HG02678 (cell line): ENCODE data around the gene RAB3C.
"Not testable (repeated sequence)": the region's sequence is repeated elsewhere in the genome, so short reads cannot be mapped to it uniquely, and the experiment has no call there.

Experiments
- ATAC-seq: cut with Tn5 transposase; IDR thresholded peaks from one replicate; pipeline ENCODE4 v1.9.1; 2021; ENCODE audit warnings: mild to moderate bottlenecking, moderate library complexity; ENCODE audit not compliant: unreplicated experiment

Gene RAB3C

GRCh38 chr5:58600613-58601012 is 17.7 kb downstream of the RAB3C start:
- not testable (repeated sequence) for ATAC-seq

DNA sequence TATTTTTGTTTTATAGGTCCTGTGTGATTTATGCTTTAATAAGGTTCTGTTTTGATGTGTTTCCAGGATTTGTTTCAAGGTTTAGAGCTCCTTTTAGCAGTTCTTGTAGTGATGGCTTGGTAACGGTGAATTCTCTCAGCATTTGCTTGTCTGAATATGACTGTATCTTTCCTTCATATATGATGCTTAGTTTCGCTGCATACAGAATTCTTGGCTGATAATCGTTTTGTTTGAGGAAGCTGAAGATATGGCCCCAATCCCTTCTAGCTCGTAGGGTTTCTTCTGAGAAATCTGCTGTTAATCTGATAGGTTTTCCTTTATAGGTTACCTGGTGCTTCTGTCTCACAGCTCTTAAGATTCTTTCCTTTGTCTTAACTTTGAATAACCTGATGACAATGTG is 20.0 kb downstream of the RAB3C start:
- ATAC-seq = not testable (repeated sequence)

GRCh38 chr5:58606064-58606463 is 23.2 kb downstream of the RAB3C start:
- no peak for ATAC-seq

GRCh38 chr5:58615972-58616371 is 33.1 kb downstream of the RAB3C start:
- no peak for ATAC-seq

- ATAC-seq = no peak
Measured at GRCh38 chr5:58617241-58617640, 34.4 kb downstream of the RAB3C start.

DNA sequence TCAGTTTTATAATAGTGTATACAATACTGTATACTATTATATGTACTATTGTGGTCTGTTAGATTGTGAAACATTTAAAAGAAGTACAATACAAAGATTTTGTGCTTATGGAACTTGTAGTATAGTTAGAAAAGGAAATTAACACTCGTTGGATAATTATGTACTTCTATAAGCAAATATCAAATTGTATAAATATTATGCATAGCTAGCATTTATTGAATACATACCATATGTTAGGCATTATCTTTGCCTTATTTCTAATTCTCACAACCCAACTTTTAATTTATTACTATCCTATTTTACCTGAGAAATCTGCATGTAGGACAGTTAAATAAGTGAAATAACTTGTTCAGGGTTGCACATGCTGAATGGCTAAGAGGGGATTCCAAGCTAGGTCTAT is 37.5 kb downstream of the RAB3C start:
- ATAC-seq = no peak

- no peak for ATAC-seq
Measured at GRCh38 chr5:58622936-58623871, 40.3 kb downstream of the RAB3C start.

- no peak for ATAC-seq
Measured at GRCh38 chr5:58628626-58629025, 45.8 kb downstream of the RAB3C start.

GRCh38 chr5:58629271-58630159 is 46.6 kb downstream of the RAB3C start:
- no peak for ATAC-seq

DNA sequence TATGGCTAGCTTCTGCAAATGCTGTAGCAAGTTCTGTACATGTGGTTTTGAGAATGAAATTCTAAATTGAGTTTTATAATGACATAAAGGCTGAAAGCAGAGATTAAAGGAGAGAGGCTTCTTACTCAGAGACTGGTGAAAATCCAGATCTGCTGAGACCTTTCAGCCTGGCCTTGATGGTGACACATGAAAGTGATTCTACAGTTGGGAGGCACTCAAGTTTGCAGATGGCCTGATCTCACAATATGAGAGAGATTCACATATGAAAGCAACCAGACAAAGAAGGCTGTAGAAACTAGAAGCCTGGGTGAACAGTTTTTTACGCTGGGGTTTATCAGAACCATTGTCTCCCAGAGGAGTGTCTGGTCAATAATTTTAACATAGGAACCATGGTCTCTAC is 49.0 kb downstream of the RAB3C start:
- no peak for ATAC-seq

- ATAC-seq = no peak
Measured at GRCh38 chr5:58635416-58635815, 52.5 kb downstream of the RAB3C start.

GRCh38 chr5:58640011-58640410 is 57.1 kb downstream of the RAB3C start:
- no peak for ATAC-seq

GRCh38 chr5:58641533-58641932 is 58.7 kb downstream of the RAB3C start:
- no peak for ATAC-seq

DNA sequence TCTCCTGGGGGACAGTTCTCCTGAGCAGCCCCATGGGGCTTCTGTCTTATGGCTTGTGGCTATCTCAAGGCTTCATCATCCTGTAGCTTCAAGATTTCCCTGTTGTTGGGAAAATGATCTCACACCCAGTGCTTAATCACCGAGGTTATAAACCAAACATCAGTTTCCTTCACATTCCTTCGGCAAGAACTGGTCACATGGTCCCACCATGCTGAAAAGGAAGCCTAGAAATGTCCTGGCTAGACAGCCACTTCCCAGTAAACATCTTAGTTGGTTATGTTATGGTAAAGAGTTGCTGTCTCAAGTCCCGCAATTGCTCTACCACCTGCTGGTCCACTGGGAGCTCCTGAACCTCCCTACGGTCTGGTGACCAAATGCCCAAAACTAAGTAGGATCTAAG is 66.0 kb downstream of the RAB3C start:
- ATAC-seq = no peak

GRCh38 chr5:58649716-58650115 is 66.8 kb downstream of the RAB3C start:
- ATAC-seq = no peak

DNA sequence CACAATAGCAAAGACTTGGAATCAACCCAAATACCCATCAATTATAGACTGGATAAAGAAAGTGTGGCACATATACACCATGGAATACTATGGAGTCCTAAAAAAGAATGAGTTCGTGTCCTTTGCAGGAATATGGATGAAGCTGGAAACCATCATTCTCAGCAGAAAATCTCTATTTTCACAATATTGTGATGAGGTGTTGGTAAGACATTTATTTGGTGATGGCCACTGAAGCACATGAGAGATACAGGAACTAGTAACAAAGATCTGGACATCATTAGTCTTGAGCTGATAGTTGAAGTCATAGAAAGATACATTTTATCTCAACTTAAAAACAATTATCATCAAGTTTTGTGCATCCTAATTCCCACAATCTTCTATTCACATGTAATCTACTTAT is 70.6 kb downstream of the RAB3C start:
- no peak for ATAC-seq

GRCh38 chr5:58666141-58666540 is 83.3 kb downstream of the RAB3C start:
- ATAC-seq = no peak

DNA sequence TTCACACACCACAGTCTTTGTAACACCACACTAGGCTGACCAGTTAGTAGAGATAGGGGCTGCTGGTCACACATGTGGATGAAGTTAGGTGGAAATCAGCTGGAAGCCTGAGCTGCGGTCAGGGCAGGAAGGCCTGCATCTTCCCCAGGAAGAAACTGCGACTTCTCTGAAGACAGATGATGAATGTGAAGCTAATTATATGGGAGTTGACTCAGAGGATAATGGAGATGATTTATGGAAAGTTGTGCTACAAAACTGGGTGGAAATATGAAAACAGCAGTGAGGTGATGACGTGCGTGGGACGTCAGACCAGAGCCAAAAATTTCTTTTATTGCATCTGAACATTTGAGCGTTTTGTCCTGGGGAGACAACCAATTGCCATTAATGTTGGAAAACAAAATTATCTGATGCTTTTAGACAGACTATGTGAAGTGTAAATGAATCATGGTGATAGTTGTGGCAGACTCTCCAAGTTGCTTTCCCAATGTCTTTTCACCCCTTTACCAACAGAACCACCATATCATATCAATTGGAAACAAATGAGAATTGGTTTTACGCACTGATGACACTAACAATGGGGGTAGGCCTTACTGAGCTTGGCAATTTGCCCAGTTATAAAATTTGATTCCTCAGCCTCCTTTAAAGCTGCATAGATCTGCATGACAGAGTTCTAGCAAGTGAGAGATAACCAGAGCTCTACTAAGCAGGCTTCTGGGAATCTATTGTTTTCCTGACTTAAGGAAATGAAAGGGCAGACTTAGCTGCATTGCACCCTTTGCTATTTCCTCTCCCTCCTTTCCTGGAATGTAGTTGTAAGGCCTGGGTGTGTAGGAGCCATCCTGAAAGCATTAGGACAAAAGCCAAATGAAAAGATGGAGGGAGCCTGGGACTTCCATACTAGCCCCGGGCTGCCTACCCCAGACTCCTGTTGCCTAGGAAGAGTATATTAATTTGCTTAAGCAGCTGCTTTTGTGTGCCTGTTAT is 84.0 kb downstream of the RAB3C start:
- ATAC-seq = no peak

DNA sequence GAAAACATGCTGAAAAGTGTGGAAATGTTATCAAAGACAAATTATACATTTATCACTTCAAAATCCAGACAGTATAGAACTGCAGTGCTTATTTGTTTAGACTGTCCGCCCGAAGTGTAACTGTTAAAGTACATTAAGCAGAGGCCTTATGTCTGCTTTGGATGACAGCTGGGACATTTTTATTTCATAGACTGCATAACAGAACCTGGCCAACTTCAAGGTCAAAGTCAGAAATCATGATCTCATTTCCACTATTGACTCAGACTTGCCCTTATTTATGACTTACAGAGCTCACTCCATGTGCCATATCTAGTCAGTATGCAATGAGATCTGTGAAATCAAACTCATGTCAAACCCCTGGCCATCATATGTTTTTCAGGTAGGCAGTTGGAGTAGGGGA is 87.7 kb downstream of the RAB3C start:
- ATAC-seq = no peak

- ATAC-seq = no peak
Measured at GRCh38 chr5:58671155-58671554, 88.3 kb downstream of the RAB3C start.

- no peak for ATAC-seq
Measured at GRCh38 chr5:58672521-58672920, 89.6 kb downstream of the RAB3C start.
